ENCODE results near the gene GABPA.

GRCh38 chr21:25710550-25710949, 24.2 kb upstream of the GABPA start:
- TF ChIP-seq CTCF (IDR thresholded peaks at IDR 0.05) (no peak), EZH2 (IDR thresholded peaks at IDR 0.05; ENCODE audit: borderline replicate concordance, insufficient read depth, low read depth, low read length, poor library complexity, severe bottlenecking) (no peak)

All from B cell (primary cell).